Large intestine (tissue), 3 donors: Measurements from ENCODE around the gene WNT7B. TPM values are rescaled to one million over a fixed set of nuclear protein-coding genes. Genes with fewer than 3 reads are reported as not detected.

Experiments
- DNase-seq, 2 donors: peaks; one replicate each; pipeline versions ENCODE4 v3.0.0 to v3.0.0-alpha.2; 2013
- H3K27ac ChIP-seq: one replicate; pipeline ENCODE4 v1.5.1; 2013; ENCODE audit warnings: low read length
- H3K27me3 ChIP-seq: 2 replicates; pipeline ENCODE4 v1.6.1; 2013; ENCODE audit warnings: low read length; ENCODE audit not compliant: control insufficient read depth, insufficient read depth
- H3K36me3 ChIP-seq: 2 replicates; pipeline ENCODE4 v1.6.1; 2013; ENCODE audit warnings: low read length; ENCODE audit not compliant: control insufficient read depth, insufficient read depth
- H3K4me1 ChIP-seq: one replicate; pipeline ENCODE4 v1.6.1; 2013; ENCODE audit warnings: low read length; ENCODE audit not compliant: control insufficient read depth, insufficient read depth
- H3K4me3 ChIP-seq: one replicate; pipeline ENCODE4 v1.5.1; 2013; ENCODE audit warnings: low read length
- H3K9me3 ChIP-seq: one replicate; pipeline ENCODE4 v1.6.1; 2013; ENCODE audit warnings: mild to moderate bottlenecking, low read depth, low read length, moderate library complexity; ENCODE audit not compliant: control insufficient read depth
- WGBS: methylation state at CpG from one replicate; pipeline ENCODE4 v1.1.5; 2013; ENCODE audit warnings: low lambda C conversion rate; ENCODE audit not compliant: insufficient coverage; 5-methylcytosine and 5-hydroxymethylcytosine counted together
- polyA plus RNA-seq: library from polyadenylated mRNA; unstranded; fragments of 120-200 nt; gene quantifications from one replicate; pipeline ENCODE4 v1.2.1, GENCODE V29; 2013

Gene WNT7B
- polyA plus RNA-seq, 1 donor: 0.33 TPM

DNA sequence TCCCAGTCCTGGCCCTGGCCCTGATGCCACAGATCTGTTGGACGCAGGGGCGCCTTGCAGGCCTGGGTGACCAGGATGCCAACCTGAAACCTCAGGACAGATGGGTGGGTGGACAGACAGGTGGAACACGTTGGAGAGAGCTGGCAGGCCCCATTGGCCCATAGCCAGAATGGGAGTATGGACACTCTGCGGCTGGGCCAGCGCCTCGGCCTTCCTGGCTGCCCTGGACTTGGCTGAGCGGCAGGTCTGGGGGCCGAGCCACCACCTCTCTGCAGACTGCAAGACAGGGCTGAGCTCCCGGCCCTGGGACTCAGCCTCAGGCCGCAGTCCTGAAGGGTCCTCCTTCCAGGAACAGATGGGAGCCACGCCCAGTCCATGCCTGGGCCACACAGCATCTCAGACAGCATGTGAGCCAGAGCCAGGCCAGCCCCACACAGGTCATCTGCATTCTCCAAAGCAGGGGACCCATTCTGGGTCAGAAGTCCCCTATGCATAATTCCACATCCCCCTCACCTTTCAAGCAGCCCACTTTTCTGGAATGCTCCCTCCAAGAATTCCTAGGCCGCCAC lies 14.1 kb downstream of the WNT7B start:
- Histone ChIP-seq H3K9me3 (no peaks in the 10 kb centered on the region), H3K27ac (no peak overlapping the region), H3K36me3 (no peaks in the 10 kb centered on the region), H3K4me3 (no peak overlapping the region), H3K27me3 (peaks cover 26% of the 10 kb centered on the region), H3K4me1 (no peaks in the 10 kb centered on the region)
- no CpG with 5 or more reads among the region's 12 CpGs for WGBS
- DNase-seq: no peak

DNA sequence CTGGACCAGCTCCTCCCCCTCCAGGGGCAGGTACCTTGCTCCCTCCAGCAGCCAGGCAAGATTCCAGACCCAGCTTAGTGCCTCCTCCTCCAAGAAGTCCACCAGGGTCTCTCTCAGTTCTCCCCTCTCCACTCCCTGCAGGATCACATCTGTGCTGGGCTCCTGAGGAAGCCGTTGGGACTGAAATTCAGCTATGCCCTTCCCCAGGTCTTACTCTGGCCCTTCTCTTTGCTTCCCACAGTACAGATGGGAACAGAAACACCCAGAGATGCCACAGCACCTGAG lies 14.6 kb downstream of the WNT7B start:
- no CpG with 5 or more reads among the region's 1 CpG for WGBS
- no peak for DNase-seq
- no peaks in the 10 kb centered on the region for H3K9me3 ChIP-seq

DNA sequence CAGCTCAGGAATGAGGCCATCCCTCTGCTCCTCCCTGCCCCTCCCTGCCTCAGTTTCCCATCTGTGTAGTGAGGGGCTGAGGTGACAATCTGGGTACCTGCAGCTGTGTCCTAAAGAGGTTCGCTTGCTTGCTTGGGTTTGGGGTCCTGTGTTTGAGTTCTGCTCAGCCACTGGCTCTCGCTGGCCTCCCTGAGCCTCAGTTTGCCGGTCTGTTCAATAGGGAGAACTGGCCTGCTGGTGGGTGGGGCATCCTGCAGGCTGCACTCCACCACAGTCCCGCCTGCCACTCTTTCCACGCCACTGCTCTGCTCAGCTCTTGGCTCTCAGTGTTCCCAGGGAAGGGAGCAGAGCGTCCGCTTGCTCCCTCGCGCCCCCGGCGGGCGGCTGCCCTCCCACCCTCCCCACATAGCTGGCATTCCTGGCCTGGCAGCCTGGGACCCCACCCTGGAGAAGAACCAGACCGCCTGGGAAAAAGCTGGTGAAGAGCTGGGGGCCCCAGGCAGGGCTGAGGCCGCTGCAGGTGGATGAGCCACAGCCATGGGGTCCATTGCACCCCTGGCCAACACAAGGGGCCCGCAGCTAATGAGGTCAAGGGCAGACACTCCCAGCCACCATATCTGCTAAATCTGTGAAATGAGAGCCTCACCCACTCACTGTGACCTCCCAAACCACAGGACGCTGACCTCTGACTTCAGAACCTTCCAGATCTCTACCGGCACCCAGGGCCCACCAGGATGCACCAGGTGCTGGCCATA lies 15.1 kb downstream of the WNT7B start:
- H3K36me3 ChIP-seq: no peaks in the 10 kb centered on the region
- no peak for DNase-seq
- H3K4me3 ChIP-seq: no peak overlapping the region
- H3K27me3 ChIP-seq: peaks cover 19% of the 10 kb centered on the region
- H3K4me1 ChIP-seq: no peaks in the 10 kb centered on the region
- H3K27ac ChIP-seq: no peak overlapping the region
- no CpG with 5 or more reads among the region's 17 CpGs for WGBS
- no peaks in the 10 kb centered on the region for H3K9me3 ChIP-seq

More for the DNA sequence above, 14.6 kb downstream of the WNT7B start:
- H3K27me3 ChIP-seq: peaks cover 23% of the 10 kb centered on the region
- no peaks in the 10 kb centered on the region for H3K36me3 ChIP-seq
- H3K4me1 ChIP-seq: no peaks in the 10 kb centered on the region
- no peak overlapping the region for H3K27ac ChIP-seq
- no peak overlapping the region for H3K4me3 ChIP-seq

DNA sequence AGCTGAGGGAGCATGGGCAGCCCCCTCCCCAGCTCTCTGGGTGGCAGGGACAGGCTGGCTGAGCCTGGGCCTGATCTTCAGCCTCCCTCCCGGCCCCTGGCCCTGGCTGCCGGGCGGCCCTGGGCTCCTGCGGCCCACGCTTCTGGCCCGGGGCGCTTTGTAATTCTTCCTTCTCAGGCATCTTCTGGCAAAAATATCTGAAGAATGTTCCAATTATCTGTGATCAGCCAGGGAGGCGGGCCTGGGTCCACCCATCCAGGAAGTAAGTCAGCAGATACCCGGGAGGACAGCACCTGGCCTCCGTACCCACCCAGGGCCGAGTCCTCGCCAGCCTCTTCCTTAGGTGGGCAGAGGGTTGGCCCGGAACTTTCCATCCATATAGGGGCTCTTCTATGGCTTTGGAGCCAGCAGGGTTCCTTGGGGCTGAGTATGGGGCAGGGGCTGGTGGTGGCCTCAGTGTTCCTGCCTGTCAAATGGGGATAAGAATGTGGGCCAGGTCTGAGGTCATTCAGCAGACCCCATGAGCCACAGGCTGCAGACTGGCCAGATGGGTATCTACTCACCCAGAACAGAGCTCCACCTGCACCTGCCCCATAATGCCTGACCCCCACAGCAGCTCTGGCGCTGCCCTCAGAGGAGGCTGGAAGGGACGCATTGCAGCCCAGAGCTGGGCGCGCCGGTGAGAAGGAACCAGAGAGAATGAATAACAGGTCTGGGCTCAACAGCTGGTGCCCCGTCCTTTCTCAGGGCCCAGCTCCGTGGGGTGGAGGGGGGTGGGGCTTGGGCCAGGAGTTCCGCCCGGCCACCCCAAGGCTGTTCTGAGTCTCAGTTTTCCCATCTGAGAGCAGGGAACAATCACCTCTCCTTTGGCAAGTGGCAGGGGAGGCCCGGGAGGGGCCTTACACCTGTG lies 16.2 kb downstream of the WNT7B start:
- H3K27me3 ChIP-seq: peaks cover 12% of the 10 kb centered on the region
- no peaks in the 10 kb centered on the region for H3K36me3 ChIP-seq
- no peaks in the 10 kb centered on the region for H3K9me3 ChIP-seq
- no peak overlapping the region for H3K4me3 ChIP-seq
- no peak overlapping the region for H3K27ac ChIP-seq
- H3K4me1 ChIP-seq: no peaks in the 10 kb centered on the region
- no peak for DNase-seq
- no CpG with 5 or more reads among the region's 23 CpGs for WGBS

DNA sequence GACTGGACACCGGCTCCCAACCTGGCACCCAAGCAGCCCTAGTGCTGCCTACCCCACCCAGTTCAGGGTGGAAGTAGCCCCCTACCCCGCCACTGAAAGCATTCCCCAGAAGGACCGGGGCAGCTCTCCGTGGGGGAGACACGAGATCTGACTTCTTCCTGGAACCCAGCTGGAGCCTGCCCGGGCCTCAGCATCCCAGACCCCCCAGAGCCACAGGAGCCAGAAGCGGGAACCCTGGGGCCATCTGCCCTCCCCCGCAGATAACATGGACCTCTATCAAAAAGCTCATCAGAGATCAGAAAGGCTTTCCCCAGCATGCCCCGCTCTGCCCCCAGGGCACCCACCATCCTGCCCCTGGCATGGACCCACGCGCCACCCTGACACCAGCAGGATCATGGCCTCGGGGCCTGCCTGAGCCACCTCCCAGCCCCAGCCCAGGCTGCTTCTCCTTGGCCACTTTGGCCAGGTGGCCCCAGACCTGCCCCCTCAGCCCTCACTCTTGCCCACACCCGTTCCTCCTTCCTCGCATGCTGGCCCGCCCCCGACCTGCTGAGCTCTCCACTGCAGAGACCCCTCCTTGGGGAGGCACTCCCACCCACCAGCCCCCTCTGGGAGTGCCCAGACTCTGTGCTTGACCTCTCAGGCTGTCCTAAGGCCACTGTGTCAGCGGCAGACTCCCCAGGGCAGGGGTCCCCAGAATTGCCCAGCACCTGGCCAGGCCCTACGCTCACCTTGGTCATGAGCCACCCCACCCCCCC lies 17.1 kb downstream of the WNT7B start:
- no peak overlapping the region for H3K27ac ChIP-seq
- no peak overlapping the region for H3K4me3 ChIP-seq
- H3K9me3 ChIP-seq: no peaks in the 10 kb centered on the region
- H3K36me3 ChIP-seq: no peaks in the 10 kb centered on the region
- no peaks in the 10 kb centered on the region for H3K4me1 ChIP-seq
- DNase-seq: no peak
- peaks cover 4% of the 10 kb centered on the region for H3K27me3 ChIP-seq
- WGBS: no CpG with 5 or more reads among the region's 18 CpGs

DNA sequence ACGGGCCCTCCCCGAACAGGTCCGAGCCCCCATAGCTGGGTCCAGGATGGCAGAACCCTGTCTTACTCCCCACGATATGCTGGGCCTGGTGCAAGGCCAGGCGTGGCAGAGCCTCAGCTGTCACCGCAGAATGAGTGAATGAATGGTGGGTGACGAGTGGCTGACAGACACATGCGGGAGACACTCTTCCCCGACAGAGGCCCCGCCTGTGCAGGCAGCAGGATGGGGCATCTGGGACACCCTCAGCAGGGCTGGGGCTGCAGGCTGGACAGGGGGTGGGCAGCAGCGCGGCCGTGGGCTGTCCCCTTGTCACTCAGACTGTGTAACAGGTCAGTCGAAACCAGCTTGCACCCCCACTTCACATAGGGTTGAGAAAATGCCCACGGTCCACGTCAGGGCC lies 18.0 kb downstream of the WNT7B start:
- Histone ChIP-seq H3K36me3 (no peaks in the 10 kb centered on the region), H3K4me3 (no peak overlapping the region)

DNA sequence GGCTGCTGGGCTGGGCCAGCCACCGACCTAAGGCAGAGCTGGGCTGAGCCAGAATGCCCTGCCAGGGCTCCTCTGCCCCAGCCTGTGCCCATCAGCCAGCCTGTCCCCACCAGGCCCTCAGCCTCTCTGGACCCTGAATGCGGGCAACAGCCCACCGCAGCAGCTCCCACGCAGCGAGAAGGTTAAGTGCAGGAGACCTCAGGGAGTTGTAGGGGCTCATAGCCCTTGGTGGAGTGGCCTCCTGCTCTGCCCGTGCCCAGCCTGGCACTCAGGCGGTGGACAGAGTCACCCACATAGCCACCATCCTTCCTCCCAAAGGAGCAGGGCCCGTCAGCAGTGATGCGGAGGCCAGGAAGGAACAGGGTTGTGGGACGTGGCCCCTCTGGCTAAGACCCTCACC lies 19.1 kb downstream of the WNT7B start:
- Histone ChIP-seq H3K4me3 (no peak overlapping the region), H3K9me3 (no peaks in the 10 kb centered on the region), H3K27ac (no peak overlapping the region), H3K4me1 (no peaks in the 10 kb centered on the region), H3K27me3 (peaks cover 3% of the 10 kb centered on the region), H3K36me3 (no peaks in the 10 kb centered on the region)
- no peak for DNase-seq
- no CpG with 5 or more reads among the region's 10 CpGs for WGBS

More for the DNA sequence above, 18.0 kb downstream of the WNT7B start:
- Histone ChIP-seq H3K4me1 (no peaks in the 10 kb centered on the region), H3K27me3 (peaks cover 2% of the 10 kb centered on the region), H3K27ac (no peak overlapping the region), H3K9me3 (no peaks in the 10 kb centered on the region)
- DNase-seq: no peak
- WGBS: no CpG with 5 or more reads among the region's 16 CpGs

DNA sequence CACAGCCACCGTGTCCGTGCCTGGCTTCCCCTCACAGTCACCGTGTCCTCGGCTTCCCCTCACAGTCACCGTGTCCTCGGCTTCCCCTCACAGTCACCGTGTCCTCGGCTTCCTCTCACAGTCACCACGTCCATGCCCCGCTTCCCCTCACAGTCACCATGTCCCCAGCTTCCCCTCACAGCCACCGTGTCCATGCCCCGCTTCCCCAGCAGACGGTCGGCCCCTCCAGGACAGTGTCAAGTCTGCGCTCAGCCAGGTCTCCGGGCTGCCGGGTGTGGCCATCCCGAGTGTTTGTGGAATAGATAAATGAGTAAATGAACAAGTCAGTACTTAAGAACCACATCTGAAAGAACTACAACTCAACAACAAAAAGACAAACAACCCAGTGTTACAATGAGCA lies 23.8 kb downstream of the WNT7B start:
- Histone ChIP-seq H3K4me3 (no peak overlapping the region), H3K4me1 (no peaks in the 10 kb centered on the region), H3K36me3 (no peaks in the 10 kb centered on the region), H3K27ac (no peak overlapping the region), H3K27me3 (peaks cover 9% of the 10 kb centered on the region), H3K9me3 (no peaks in the 10 kb centered on the region)
- WGBS: no CpG with 5 or more reads among the region's 18 CpGs
- DNase-seq: no peak

DNA sequence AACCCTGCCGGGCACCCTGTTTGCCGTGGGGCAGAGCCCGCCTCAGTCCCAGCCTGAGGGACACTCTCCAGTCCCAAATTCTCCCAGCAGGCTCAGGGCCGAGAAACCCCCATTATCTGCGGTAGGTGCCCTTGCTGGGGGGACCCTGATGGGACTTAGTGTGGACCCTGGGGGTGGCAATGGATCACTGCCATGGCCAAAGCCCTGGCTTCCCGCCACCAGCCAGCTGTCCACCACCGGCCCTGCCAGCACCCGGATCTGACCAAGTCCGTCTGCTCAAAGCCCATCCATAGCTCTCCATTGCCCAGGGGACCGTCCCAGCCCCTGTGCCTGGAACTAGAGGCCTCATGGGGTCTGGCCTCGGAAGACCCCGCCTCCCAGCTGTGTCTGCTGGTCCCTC lies 24.4 kb downstream of the WNT7B start:
- Histone ChIP-seq H3K9me3 (no peaks in the 10 kb centered on the region), H3K36me3 (no peaks in the 10 kb centered on the region), H3K27ac (no peak overlapping the region), H3K27me3 (peaks cover 9% of the 10 kb centered on the region), H3K4me1 (no peaks in the 10 kb centered on the region), H3K4me3 (no peak overlapping the region)
- no peak for DNase-seq
- WGBS: no CpG with 5 or more reads among the region's 12 CpGs

DNA sequence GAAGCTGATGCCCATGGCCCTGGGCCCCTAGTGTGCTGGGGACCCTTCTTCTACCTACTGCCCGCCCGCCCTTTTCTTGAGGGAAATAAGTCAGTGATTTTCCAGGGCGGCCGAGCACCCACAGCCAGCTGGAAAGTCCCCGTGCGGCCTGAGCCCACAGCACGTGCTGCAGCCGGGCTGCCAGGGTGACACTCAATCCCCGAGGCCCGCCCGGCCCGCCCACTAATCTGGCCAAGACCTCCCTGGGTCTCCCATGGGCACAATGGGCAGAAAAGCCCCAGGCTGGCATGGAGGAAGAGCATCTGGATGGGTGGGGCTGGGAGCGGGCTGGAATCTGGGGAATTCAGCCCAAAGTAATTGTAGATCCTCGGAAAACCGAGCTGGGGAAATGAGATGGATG lies 24.8 kb downstream of the WNT7B start:
- H3K4me3 ChIP-seq: no peak overlapping the region
- H3K27ac ChIP-seq: no peak overlapping the region
- no CpG with 5 or more reads among the region's 15 CpGs for WGBS
- H3K36me3 ChIP-seq: no peaks in the 10 kb centered on the region
- peaks cover 9% of the 10 kb centered on the region for H3K27me3 ChIP-seq
- no peaks in the 10 kb centered on the region for H3K4me1 ChIP-seq
- no peak for DNase-seq
- no peaks in the 10 kb centered on the region for H3K9me3 ChIP-seq
